Jurkat, Clone E6-1 (cell line): Measurements from ENCODE around the gene CRYBA1. TPM values are rescaled to one million over a fixed set of nuclear protein-coding genes. Genes with fewer than 3 reads are reported as not detected.
"Not testable (repeated sequence)": the region's sequence is repeated elsewhere in the genome, so short reads cannot be mapped to it uniquely, and the experiment has no call there.

Source experiments
- DNase-seq: peaks from one replicate; pipeline ENCODE4 v3.0.0-alpha.2; 2011; ENCODE audit warnings: low read depth, low spot score
- H3K4me3 ChIP-seq: 2 replicates; pipeline ENCODE4 v1.5.1; 2011; ENCODE audit warnings: mild to moderate bottlenecking, low read length, control low read depth, moderate library complexity
- polyA plus RNA-seq: library from polyadenylated mRNA; unstranded; fragments of >200 nt; gene quantifications from one replicate; pipeline ENCODE4 v1.2.1, GENCODE V29; 2012; ENCODE audit warnings: missing spikeins; ENCODE audit not compliant: insufficient read length, insufficient read depth

CRYBA1 gene, protein sequence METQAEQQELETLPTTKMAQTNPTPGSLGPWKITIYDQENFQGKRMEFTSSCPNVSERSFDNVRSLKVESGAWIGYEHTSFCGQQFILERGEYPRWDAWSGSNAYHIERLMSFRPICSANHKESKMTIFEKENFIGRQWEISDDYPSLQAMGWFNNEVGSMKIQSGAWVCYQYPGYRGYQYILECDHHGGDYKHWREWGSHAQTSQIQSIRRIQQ
- polyA plus RNA-seq = not detected

DNA sequence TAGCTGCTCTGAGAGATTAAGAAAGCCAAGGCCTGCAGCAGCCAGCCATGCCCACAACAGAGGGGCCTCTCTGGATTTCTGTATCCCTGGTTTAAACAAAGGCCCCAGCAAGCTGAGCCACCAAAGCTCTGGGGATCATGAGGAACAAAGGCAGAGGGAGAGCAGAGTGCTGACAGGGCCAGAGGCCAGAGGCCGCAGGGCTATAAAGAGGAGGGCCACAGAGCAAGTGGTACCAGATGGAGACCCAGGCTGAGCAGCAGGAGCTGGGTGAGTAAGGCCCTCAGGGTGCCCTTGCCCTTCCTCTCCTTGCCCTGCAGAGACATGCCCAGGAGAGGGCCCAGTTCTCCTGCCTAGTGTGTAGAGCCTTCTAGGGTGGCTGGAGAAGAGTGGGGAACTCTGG is at the start of gene CRYBA1:
Gene CRYBA1 (plus strand): TSS at position 232 of the 400 bp plus-strand sequence. CDS start 5 bp downstream, at position 237.
- no peak within 1 kb of the TSS for H3K4me3 ChIP-seq
- no peak for DNase-seq

DNA sequence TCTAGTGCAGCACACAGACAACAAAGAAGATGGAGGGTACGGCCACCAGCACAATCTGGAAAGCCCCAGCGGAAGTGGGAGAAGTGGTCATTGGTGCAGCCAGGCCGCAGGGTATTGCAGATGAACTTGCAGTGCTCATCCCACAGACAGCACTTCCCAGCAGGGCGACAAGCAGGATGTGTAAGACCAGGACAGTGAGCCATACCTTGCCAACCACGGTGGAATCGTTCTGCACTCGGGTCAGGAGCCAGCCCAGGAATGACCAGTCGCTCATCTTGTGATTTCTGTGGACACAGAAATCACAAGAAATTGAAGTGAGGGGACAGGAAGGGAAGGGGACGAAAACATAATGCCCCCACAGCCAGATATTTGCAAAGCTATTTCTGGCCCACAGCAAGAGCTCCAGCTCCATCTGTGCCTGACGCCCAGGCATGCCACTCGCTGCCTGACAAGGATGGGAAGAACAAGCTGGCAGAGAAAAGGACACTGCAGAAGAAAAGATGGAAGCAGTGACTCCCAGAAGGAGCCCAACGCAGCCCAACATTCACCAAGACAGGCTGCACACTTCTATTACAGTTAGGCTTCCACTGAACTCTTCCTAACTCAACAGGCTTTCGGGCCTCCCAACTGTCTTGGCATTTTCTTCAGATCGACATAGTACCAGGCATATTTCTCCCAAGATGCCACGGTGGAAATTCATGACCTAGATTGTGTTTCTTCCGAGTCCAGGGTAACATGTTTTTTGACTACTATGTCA is 49.0 kb upstream of the CRYBA1 start:
- H3K4me3 ChIP-seq = no peak overlapping the region
- no peak for DNase-seq

DNA sequence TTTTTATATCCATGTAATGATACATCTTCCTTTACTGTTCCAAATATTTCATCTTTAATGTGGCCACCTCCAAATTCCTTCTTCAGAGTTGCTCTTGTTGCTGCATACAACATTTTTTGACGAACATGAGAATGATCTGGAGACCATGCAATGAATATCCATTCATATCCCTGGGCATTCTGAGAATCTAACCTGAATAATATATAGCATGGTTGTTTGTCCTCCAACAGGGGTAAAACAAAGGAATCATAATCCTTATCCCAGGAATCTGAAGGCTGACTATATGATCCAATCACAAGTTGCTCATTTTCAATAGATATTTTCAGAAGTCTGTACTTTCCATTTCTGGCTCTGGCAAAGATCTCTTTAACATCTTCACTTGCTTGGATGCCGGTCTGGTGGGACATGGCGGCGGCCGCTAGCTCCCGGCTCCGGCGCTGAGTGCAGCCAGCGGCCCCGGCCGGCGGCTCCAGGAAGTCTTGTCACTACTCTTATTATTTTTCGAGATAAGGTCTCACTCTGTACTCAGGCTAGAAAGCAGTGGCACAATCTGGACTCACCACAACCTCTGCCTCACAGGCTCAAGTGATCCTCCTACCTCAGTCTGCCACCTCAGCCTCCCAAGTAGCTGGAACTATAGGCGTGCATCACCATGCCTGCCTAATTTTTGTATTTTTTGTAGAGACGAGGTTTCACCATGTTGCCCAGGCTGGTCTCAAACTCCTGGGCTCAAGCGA is 42.4 kb upstream of the CRYBA1 start:
- not testable (repeated sequence) for DNase-seq

DNA sequence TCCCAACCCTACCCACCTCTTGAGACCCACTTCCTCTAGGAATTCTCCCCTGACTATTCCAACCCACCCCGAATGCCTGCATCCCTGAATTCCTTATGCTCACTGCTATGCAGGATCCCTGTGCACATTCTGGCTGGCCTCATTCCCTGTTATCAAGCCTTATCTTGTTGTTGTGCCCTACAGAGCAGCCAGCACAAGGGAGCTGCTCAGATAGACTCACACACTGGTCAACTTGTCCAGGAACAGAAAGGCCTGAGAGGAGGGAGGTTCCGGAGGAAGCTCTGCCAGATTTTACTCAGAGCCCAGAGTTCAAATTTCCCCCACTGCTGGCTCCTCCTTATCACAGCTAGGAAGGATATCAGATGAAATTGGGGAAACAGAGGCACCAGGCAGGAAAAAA is 41.6 kb upstream of the CRYBA1 start:
- no peak overlapping the region for H3K4me3 ChIP-seq
- DNase-seq = no peak

More for the DNA sequence above, 42.4 kb upstream of the CRYBA1 start:
- not testable (repeated sequence) for H3K4me3 ChIP-seq

DNA sequence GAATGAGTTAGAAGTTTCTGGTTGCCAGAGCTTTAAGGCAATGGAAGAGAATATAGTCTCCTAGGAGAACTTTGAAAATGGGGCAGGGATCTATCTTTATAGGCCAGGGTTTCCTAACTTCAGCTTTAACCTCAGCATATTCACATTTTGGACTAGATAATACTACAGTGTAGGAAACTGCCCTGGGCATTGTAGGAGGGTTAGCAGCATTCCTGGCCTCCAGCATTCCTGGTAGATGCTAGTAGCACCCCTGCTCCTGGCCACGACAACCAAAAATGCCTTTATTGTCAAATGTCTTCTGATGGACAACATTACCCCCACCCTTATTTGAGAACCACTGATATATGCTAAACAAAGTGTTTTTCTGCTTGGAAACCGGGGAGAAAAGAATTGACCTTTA is 38.7 kb upstream of the CRYBA1 start:
- no peak for DNase-seq
- H3K4me3 ChIP-seq = no peak overlapping the region

DNA sequence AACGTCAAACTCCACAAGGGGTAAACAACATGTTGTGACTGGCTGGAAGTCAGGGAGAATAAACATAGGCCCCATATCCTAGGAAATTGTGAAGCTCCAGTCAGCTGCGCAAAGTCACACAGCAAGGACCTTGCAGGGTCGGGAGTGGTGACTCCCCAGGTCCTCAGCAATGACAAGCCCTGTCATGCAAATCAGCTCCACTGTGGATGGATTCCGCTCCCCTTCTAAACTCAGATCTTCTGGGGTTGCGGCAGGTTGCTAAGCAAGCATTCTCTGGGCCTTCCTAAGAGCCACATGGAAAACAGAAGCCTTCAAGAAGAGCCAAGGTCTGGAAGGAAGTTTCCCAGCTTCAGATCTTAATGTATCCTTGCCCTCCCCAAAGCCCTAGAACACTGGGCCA is 37.6 kb upstream of the CRYBA1 start:
- no peak for DNase-seq
- H3K4me3 ChIP-seq = no peak overlapping the region

DNA sequence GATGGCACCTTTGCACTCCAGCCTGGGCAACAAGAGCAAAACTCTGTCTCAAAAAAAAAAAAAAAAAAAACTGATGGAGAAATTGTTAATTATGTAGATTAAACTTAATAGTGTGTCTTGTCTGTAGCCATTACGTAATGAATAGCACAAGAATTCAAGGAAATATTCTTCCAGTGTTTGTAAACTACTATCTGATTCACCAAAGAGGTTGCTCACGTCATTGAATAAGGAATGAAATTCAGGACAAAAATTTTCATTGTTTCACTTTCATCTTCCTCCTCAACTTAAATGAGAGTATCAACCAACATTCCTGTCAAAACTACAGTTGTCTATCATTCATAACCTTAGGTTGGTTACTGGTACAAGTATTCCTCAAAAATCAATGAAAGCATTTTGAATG is 35.8 kb upstream of the CRYBA1 start:
- no peak for DNase-seq
- no peak overlapping the region for H3K4me3 ChIP-seq

DNA sequence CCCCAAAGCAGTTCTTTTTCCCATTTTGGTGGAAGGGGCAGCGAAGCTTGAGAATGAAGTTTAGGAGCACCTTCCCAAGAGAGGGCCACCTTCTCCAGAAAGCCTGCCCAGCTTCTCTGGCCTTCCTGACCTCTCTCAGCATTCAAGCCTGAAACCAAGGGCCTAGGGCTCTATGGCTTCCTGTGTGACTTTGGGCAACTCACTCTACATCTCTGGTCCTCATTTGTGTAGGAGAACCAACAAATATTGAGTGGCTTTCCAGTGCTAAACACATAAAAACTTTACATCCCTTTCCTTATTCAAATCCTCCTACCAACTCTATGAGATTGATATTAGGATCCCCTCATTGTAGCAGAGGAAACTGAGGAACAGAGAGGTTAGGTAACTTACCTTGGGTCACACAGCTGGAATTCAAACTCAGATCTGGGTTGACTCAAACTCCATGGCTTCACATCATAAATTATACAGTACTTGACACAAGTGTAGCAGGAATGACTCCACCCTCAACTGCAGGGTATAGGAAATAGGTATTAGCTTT is 34.5 kb upstream of the CRYBA1 start:
- no peak for DNase-seq

DNA sequence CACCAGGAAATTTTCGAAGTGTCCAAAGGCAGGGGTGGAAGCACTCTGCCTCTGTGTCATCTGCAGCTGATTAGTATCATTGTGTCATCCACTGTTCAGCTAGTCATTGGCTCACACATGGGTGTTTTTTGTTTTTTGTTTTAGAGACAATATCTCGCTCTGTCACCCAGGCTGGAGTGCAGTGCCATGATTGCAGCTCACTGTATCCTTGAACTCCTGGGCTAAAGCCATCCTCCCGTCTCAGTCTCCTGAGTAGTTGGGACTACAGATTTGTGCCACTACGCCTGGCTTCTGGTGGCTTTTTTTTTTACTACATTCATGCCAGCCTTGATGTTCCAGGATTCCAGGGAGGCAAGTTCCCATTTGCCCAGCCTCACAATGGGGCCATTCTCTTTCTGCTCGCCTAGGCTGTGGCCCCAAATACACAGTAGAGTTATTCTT is 34.0 kb upstream of the CRYBA1 start:
- DNase-seq = no peak
- H3K4me3 ChIP-seq = no peak overlapping the region

More for the DNA sequence above, 34.5 kb upstream of the CRYBA1 start:
- H3K4me3 ChIP-seq = no peak overlapping the region

DNA sequence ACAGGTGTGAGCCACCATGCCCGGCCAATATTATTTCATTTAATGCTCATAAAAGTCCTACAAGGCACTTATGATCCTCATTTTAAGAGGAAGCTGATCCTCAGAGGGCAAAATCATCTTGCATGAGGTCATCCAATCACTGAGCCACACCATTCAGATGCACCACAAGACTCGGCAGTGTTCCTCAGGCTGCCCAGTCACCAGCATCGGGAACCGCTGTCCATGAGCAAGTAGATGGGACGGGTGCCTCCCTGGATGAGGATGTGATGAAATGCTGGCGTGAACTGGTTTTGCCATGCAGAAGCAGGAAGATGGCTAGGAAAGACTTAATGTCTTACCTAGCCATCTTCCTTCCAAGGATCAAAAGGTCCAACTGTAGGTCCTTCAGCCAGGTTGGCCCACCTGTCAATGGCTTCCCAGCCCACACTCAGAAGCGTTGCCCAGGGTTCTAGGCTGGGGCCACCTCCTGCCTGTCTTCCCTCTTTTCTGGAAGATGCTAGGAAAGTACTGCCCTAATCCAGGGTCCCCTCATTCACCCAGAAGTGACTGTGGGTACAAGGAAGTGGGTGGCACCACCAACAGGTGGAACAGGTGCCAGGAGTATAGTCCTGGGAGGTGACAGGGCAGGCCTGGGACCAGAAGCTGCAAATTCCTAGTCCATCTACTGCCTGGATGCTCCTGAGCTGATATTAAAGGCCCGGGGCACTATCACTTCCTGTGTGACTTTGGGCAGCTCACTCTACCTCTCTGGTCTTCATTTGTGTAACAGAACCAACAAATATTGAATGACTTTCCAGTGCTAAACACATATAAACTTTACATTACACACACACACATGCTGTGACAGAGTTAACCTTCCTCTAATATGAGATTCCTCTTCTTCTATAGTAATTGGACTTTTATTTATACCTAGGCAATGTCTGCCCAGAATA is 32.2 kb upstream of the CRYBA1 start:
- DNase-seq = no peak

DNA sequence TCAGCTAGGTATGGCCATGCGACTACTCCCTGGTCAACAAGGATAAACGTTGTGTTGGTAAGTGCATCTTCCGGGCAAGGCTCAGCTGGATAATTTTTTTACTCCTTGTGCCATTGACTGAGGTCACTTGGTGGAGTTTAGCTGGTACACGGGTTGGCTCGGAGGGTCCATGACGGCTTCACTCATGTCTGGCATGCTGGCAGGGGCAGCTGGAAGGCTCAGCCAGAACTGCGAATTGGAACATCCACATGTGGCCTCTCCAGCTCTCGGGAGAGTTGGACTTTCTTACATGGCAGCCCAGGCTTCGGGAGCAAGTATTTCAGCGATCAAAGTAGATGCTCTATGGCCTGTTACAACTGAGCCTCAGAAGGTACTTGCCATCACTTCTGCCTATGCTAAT is 31.5 kb upstream of the CRYBA1 start:
- H3K4me3 ChIP-seq = no peak overlapping the region
- DNase-seq = no peak

More for the DNA sequence above, 32.2 kb upstream of the CRYBA1 start:
- no peak overlapping the region for H3K4me3 ChIP-seq

DNA sequence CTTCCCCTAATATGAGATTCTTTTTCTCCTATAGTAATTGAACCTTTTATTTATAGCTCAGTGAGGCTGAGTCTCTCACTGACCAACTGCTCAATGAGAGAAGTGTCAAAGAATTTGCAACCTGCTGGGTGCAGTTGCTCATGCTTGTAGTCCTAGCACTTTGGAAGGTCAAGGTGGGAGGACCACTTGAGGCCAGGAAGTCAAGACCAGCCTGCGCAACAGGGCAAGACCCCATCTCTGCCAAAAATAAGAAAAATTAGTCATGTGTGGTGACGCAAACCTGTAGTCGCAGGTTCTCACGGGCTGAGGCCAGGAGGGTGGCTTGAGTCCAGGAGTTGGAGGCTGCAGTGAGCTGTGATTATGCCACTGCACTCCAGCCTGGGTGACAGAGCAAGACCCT is 30.9 kb upstream of the CRYBA1 start:
- DNase-seq = no peak

DNA sequence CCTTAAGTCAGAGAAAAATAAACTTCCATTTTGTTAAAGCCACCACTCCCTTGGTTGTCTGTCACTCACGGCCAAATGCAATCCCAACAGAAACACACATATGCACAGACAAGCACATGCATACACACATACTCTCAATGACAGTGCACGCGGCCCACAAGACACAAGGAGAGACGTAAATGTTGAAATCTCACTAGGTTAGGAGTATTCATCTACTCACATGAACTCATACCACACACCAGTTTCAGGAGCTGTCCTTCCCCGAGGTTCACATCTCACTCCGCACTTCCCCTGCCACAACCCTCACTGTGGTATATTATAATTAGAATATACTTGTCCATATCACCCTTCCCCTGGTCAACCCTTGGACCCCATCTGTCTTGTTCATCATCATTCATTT is 30.5 kb upstream of the CRYBA1 start:
- DNase-seq = no peak
- H3K4me3 ChIP-seq = no peak overlapping the region

More for the DNA sequence above, 30.9 kb upstream of the CRYBA1 start:
- H3K4me3 ChIP-seq = no peak overlapping the region

DNA sequence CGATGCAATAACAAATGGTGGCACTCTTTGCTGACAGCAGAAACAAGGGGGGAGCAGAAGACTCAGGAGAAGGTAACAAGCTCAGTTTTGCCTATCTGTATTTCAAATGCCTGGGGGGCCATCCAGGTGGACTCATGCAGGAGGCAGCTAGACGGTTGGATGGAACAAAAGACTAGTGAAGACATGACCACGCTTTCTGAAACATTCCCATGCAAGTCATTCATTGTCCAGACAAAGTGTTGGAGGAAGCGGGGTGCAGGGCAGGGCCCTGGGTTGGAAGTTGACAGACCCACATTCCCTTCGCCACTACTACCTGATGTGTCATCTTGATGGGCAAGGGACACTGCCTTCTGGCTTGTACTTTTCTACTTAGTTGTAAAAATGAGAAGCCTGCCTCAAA is 29.8 kb upstream of the CRYBA1 start:
- no peak overlapping the region for H3K4me3 ChIP-seq
- DNase-seq = no peak

DNA sequence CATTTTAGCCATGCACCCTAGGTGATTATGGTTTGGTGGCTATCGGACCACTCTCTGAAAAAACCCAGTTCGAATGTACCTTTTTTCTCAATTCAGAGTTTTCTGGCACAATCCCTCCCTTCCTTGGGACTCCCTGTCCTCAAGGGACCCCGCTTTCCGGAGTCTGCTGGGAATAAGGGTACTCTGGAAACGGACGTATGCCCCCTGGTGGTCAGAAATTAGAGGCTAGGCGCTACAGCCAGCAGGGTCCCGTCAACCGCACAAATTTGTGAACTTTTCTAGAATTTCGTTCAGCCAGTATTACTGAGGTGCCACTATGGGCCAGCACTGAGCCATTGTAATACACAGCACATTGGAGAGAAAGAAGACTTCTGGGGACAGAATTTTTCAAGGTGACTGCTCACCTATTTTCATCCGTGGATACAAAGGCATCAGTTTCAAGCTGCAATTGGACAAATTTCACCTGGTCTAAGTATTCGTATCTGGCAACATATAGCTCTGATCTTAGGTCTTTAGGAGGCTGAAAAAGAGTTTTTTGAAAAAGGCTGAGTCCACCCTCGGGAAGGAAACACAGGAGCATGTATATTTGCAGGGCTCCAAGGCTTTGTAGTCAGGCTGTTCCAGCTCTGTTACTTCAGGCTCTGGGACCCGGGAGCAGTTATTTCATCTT is 27.1 kb upstream of the CRYBA1 start:
- H3K4me3 ChIP-seq = no peak overlapping the region
- DNase-seq = peak; percentile 61

DNA sequence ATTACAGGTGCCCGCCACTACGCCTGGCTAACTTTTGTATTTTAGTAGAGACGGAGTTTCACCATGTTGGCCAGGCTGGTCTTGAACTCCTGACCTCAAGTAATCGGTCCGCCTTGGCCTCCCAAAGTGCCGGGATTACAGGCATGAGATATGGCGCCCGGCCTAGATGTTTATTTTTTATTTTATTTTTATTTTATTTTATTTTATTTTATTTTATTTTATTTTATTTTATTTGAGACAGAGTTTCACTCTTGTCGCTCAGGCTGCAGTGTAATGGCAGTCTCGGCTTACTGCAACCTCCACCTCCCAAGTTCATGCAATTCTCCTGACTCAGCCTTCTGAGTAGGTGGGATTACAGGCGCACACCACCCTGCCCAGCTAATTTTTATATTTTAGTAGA is 25.3 kb upstream of the CRYBA1 start:
- not testable (repeated sequence) for DNase-seq, H3K4me3 ChIP-seq

DNA sequence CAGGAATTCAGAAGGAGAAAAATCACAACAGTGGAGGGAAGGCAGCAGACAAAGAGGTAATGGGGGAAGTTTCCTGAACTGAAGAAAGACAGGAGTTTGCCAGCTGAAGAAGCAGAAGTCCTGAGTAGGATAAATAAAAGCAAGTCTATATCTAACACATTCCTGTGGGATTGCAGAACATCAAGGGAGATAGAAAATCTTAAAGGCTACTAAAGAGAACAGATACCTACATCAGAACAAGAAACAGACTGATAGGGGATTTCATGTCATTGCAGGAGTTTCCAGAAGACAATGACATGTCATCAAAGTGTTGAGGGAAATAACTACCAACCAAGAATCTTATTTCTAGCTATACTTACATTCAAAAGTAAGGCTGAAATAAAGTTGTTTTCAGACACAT is 21.3 kb upstream of the CRYBA1 start:
- DNase-seq = no peak
- H3K4me3 ChIP-seq = no peak overlapping the region

DNA sequence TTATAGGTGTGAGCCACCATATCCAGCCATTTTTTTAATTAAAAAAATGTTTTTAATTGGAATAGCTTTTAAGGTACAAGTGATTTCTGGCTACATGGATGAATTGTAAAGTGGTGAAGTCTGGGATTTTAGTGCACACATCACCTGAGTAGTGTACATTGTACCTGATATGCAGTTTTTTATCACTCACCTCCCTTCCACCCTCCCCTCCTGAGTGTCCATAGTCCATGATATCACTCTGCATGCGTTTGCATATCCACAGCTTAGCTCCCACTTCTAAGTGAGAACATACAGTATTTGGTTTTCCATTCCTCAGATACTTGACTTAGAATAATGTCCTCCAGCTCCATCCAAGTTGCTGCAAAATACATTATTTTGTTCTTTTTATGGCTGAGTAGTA is 13.4 kb upstream of the CRYBA1 start:
- no peak for DNase-seq
- no peak overlapping the region for H3K4me3 ChIP-seq
